GM12872 (cell line): ENCODE measurements around the gene RFC3.

Experiments
- CTCF ChIP-seq: IDR thresholded peaks from 3 replicates; pipeline ENCODE4 v1.5.1; 2011; ENCODE audit warnings: low read depth, mild to moderate bottlenecking, low read length, moderate library complexity; ENCODE audit not compliant: insufficient read depth

RFC3 gene

GRCh38 chr13:33797622-33798021 lies 20.3 kb upstream of the RFC3 start:
- no peak for TF ChIP-seq CTCF

GRCh38 chr13:33798023-33798422 lies 19.9 kb upstream of the RFC3 start:
- no peak for TF ChIP-seq CTCF

- peak; percentile 40; the same call in 2 of the 3 replicates for TF ChIP-seq CTCF
Observed at GRCh38 chr13:33799950-33800592, 17.9 kb upstream of the RFC3 start.

- TF ChIP-seq CTCF = no peak
Observed at GRCh38 chr13:33800646-33801186, 17.2 kb upstream of the RFC3 start.

GRCh38 chr13:33806470-33807248 lies 11.3 kb upstream of the RFC3 start:
- no peak for TF ChIP-seq CTCF

GRCh38 chr13:33815011-33815550 lies 2.9 kb upstream of the RFC3 start:
- TF ChIP-seq CTCF = no peak

GRCh38 chr13:33816912-33817311 lies 1.0 kb upstream of the RFC3 start:
- no peak for TF ChIP-seq CTCF
